ENCODE data around the gene GSK3A. TPM values are rescaled to one million over a fixed set of nuclear protein-coding genes. Genes with fewer than 3 reads are reported as not detected.

Gene GSK3A
- total RNA-seq, 1 experiment from 2014 or later, result 50.8 TPM

- H3K36me3 Mint-ChIP-seq, result no peaks in the 10 kb centered on the region
- peaks cover 19% of the 10 kb centered on the region for H3K27me3 Mint-ChIP-seq (ENCODE audit: low read depth)
- H3K4me3 Mint-ChIP-seq, result no peak overlapping the region
- no peak overlapping the region for H3K27ac Mint-ChIP-seq
- H3K4me1 Mint-ChIP-seq, result peaks cover 8% of the 10 kb centered on the region
- CTCF ChIA-PET, result interaction anchor here (0.6 to 4.6 kb wide), 13 partner anchors 8 to 172 kb away, joined by 3 to 28 read pairs (median 4); partner anchors contain the start of gene POU2F2
- peak; percentile 96 for DNase-seq (ENCODE audit: low spot score)
- TF ChIP-seq NR1H2 (CRISPR knock-in tag; IDR thresholded peaks at IDR 0.05), result no peak
- no peak for TF ChIP-seq CREM (CRISPR knock-in tag; IDR thresholded peaks at IDR 0.05)
- TF ChIP-seq, protein P1, sequence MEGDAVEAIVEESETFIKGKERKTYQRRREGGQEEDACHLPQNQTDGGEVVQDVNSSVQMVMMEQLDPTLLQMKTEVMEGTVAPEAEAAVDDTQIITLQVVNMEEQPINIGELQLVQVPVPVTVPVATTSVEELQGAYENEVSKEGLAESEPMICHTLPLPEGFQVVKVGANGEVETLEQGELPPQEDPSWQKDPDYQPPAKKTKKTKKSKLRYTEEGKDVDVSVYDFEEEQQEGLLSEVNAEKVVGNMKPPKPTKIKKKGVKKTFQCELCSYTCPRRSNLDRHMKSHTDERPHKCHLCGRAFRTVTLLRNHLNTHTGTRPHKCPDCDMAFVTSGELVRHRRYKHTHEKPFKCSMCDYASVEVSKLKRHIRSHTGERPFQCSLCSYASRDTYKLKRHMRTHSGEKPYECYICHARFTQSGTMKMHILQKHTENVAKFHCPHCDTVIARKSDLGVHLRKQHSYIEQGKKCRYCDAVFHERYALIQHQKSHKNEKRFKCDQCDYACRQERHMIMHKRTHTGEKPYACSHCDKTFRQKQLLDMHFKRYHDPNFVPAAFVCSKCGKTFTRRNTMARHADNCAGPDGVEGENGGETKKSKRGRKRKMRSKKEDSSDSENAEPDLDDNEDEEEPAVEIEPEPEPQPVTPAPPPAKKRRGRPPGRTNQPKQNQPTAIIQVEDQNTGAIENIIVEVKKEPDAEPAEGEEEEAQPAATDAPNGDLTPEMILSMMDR (IDR thresholded peaks at IDR 0.05), result peak; percentile 93
- TF ChIP-seq SP1 (CRISPR knock-in tag; conservative IDR thresholded peaks at IDR 0.05), result 0 out of 2 replicates have a peak, but pooled peaks have one; percentile 40
- TF ChIP-seq SMAD4 (CRISPR knock-in tag; IDR thresholded peaks at IDR 0.05), result no peak
- TF ChIP-seq TEAD1 (CRISPR knock-in tag; IDR thresholded peaks at IDR 0.05), result peak; percentile 61; the same call in 1 of the 2 replicates
- no peak for TF ChIP-seq IRF2 (CRISPR knock-in tag; IDR thresholded peaks at IDR 0.05; ENCODE audit: borderline replicate concordance, low read depth)
- peak; percentile 93 for ATAC-seq
- POLR2A ChIA-PET, result interaction anchor here (1.7 kb wide), 1 partner anchor 51 kb away, joined by 5 read pairs; no protein-coding TSS in a partner anchor
- no peaks in the 10 kb centered on the region for H3K9me3 Mint-ChIP-seq
Observed at GRCh38 chr19:42184401-42184861, 58.0 kb downstream of the GSK3A start.

Other genes starting within 250 kb of the GSK3A start
- 28.2 to 34.2 TPM (median 30.9 TPM) in 3 replicates for gene ATP1A3, start 248.4 kb downstream of the GSK3A start, total RNA-seq (2021)
- gene GRIK5, start 172.4 kb downstream of the GSK3A start, total RNA-seq (2021), result 52.3 to 71.3 TPM (median 66.3 TPM) in 3 replicates
- 30.6 to 34.0 TPM (median 33.4 TPM) in 3 replicates for gene ZNF574, start 166.4 kb downstream of the GSK3A start, total RNA-seq (2021)
- gene POU2F2, start 110.2 kb downstream of the GSK3A start, total RNA-seq (2021), result 6.0 to 7.7 TPM (median 6.6 TPM) in 3 replicates
- gene DEDD2, start 24.9 kb downstream of the GSK3A start, total RNA-seq (2021), result 37.7 to 42.0 TPM (median 39.2 TPM) in 3 replicates
- 16.1 to 18.3 TPM (median 16.4 TPM) in 3 replicates for gene ZNF526, start 22.3 kb downstream of the GSK3A start, total RNA-seq (2021)
- gene ERF, start 12.5 kb upstream of the GSK3A start, total RNA-seq (2021), result 65.4 to 67.6 TPM (median 65.9 TPM) in 3 replicates
- gene CIC, start 26.6 kb upstream of the GSK3A start, total RNA-seq (2021), result 53.0 to 58.5 TPM (median 55.8 TPM) in 3 replicates
- 3.6 to 5.0 TPM (median 3.7 TPM) in 3 replicates for gene PRR19, start 59.5 kb upstream of the GSK3A start, total RNA-seq (2021)
- gene PAFAH1B3, start 60.0 kb upstream of the GSK3A start, total RNA-seq (2021), result 118 to 126 TPM (median 119 TPM) in 3 replicates
- 6.9 to 7.1 TPM (median 7.0 TPM) in 3 replicates for gene TMEM145, start 70.7 kb upstream of the GSK3A start, total RNA-seq (2021)
- 42.1 to 51.7 TPM (median 51.6 TPM) in 3 replicates for gene MEGF8, start 83.0 kb upstream of the GSK3A start, total RNA-seq (2021)
- 9.6 to 14.8 TPM (median 11.5 TPM) in 3 replicates for gene CNFN, start 147.7 kb upstream of the GSK3A start, total RNA-seq (2021)
- gene LIPE, start 184.8 kb upstream of the GSK3A start, total RNA-seq (2021), result 10.2 to 11.7 TPM (median 11.5 TPM) in 3 replicates
- gene CXCL17, start 200.3 kb upstream of the GSK3A start, total RNA-seq (2021), result not detected in 3 replicates

Data from WTC11 (cell line).